HG02852 (cell line): ENCODE results near the gene ALG9.
"Not testable (repeated sequence)": the region's sequence is repeated elsewhere in the genome, so short reads cannot be mapped to it uniquely, and the experiment has no call there.

Experiments
- ATAC-seq: cut with Tn5 transposase; IDR thresholded peaks from one replicate; pipeline ENCODE4 v1.9.1; 2021; ENCODE audit warnings: mild to moderate bottlenecking, moderate library complexity; ENCODE audit not compliant: unreplicated experiment

The ALG9 gene

GRCh38 chr11:111801135-111801534 is 70.2 kb downstream of the ALG9 start:
- ATAC-seq = no peak

GRCh38 chr11:111798279-111798678 is 73.1 kb downstream of the ALG9 start:
- no peak for ATAC-seq

- ATAC-seq = no peak
Measured at GRCh38 chr11:111797145-111797581, 74.2 kb downstream of the ALG9 start.

- no peak for ATAC-seq
Measured at GRCh38 chr11:111796696-111797095, 74.7 kb downstream of the ALG9 start.

GRCh38 chr11:111795334-111795985 is 75.9 kb downstream of the ALG9 start:
- no peak for ATAC-seq

GRCh38 chr11:111793863-111794262 is 77.5 kb downstream of the ALG9 start:
- no peak for ATAC-seq

- no peak for ATAC-seq
Measured at GRCh38 chr11:111792955-111793500, 78.4 kb downstream of the ALG9 start.

- ATAC-seq = no peak
Measured at GRCh38 chr11:111792314-111792713, 79.1 kb downstream of the ALG9 start.

GRCh38 chr11:111788464-111788863 is 82.9 kb downstream of the ALG9 start:
- no peak for ATAC-seq

- no peak for ATAC-seq
Measured at GRCh38 chr11:111788051-111788450, 83.3 kb downstream of the ALG9 start.

- no peak for ATAC-seq
Measured at GRCh38 chr11:111785886-111786412, 85.4 kb downstream of the ALG9 start.

GRCh38 chr11:111785076-111785475 is 86.3 kb downstream of the ALG9 start:
- no peak for ATAC-seq

GRCh38 chr11:111784311-111784710 is 87.1 kb downstream of the ALG9 start:
- ATAC-seq = not testable (repeated sequence)

GRCh38 chr11:111782109-111782741 is 89.2 kb downstream of the ALG9 start:
- no peak for ATAC-seq

GRCh38 chr11:111779118-111779517 is 92.3 kb downstream of the ALG9 start:
- ATAC-seq = no peak

- ATAC-seq = no peak
Measured at GRCh38 chr11:111778047-111778558, 93.3 kb downstream of the ALG9 start.

GRCh38 chr11:111777094-111778046 is 94.0 kb downstream of the ALG9 start:
- peak; percentile 50 for ATAC-seq

GRCh38 chr11:111776398-111777093 is 94.8 kb downstream of the ALG9 start:
- peak; percentile 97 for ATAC-seq

GRCh38 chr11:111774955-111775710 is 96.2 kb downstream of the ALG9 start:
- no peak for ATAC-seq
